Pulmonary artery endothelial cell (primary cell): ENCODE results near the gene NEURL2. TPM values are rescaled to one million over a fixed set of nuclear protein-coding genes. Genes with fewer than 3 reads are reported as not detected.

ENCODE experiments used
- DNase-seq: peaks from one replicate; pipeline ENCODE4 v3.0.0-alpha.2; 2011; ENCODE audit warnings: low read depth, low spot score
- total RNA-seq: library from RNA; depleted of rRNA; stranded (reverse); fragments of >200 nt; gene quantifications from 2 replicates; pipeline ENCODE4 v1.2.3, GENCODE V29; 2014

NEURL2 gene
- total RNA-seq, 1 donor from 2014 or later = 2.2 TPM

DNA sequence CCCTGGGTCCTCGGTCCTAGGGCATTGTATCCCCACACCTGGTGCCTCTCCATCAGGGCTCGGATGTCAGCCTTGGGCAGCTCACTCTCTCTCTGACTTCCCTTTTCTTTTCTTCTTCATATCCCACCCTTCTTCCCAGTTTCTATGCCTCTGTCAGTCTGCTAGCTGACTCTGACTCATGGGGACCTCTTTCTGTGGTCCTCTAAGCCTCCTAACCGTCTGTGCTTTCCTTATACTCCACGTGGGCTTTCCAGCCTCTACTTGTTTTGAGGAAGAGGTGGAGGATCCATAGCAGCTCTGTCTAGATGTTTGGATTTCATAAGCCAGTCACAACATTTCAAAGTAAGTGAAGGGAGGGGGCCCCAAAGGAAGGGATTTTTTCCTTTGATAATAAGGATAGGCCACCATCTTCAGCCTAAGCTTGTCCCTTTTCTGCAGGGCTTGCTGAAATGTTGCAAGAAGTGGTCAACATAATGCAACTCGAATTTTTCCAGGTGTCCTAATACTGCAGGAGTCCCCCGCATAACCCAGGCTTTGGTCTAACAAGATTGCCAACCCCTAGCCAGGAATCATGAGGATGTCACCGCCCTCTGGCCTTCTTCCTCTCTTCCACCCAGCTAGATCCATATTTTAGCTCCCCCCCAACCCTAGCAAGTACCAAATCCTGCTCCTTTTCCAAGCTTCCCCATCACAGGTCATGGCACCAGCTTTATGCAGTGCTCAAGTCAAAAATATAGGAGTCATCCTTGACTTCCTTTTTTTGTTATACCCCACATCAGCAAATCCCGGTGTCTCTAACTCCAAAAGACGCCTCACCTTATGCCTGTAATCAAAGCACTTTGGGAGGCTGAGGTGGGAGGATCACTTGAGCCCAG lies 29.7 kb upstream of the NEURL2 start:
- no peak for DNase-seq

DNA sequence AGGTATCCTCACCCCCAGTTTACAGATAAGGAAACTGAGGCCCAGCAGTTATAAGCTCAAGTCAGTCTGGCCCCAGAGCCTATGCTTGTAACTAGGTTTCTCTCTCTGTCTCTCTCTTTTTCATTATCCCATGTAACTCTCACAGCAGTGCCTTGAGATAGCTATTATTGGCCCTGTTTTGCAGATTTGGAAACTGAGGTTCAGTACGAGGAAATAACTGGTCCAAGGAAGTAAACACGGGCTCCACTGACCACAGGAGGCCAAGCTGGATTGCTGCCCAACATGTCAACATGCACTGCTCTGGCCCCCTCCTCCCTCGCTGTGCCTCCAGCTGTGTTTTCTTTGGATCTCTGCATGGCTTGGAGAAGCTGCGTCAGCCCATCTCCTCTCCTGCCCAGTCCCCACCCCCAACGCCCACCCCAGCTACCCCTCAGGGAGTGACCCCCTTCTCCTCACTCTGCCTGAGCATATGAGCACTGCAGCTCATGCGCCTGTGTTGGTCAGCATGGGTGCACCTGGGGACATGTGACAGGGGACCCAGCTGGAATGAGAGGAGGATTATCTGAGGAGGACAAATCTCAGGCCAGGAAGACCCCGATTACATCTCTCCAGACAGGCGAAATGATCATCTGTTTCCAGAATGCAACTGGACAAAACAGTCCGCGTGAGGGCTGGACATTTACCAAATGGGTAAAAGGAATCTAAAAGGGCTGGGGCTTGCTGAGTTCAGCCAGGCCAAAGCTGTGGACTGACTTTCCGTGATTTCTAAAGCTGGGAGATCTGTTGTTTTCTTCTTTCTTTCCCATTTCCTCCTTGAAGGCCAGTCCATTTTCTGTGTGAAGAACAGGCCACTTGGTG lies 28.8 kb upstream of the NEURL2 start:
- peak; percentile 63 for DNase-seq

DNA sequence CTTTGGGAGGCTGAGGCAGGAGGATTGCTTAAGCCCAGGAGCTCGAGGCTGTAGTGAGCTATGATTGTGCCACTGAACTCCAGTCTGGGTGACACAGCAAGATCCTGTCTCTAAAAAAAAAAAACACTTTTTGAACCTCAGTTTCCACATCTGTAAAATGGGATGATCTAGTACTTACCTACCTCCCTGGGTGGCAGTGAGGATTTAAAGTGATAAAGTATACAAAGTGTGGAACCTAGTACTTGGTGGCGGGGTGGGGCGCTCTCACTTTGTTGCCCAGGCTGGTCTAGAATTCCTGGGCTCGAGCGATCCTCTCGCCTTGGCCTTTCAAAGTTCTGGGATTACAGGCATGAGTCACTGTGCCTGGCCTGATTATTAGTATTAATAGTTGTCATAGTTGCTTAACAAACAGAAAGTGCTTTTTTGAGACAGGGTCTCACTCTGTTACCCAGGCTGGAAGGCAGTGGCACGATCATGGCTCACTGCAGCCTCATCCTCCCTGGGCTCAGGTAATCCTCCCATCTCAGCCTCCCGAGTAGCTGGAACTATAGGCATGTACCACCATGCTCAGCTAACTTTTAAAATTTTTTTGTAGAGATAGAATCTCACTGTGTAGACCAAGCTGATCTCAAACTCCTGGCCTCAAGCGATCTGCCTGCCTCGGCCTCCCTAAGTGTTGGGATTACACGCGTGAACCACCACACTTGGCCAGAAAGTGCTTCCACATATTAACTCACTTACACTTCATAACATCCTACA lies 27.9 kb upstream of the NEURL2 start:
- no peak for DNase-seq

DNA sequence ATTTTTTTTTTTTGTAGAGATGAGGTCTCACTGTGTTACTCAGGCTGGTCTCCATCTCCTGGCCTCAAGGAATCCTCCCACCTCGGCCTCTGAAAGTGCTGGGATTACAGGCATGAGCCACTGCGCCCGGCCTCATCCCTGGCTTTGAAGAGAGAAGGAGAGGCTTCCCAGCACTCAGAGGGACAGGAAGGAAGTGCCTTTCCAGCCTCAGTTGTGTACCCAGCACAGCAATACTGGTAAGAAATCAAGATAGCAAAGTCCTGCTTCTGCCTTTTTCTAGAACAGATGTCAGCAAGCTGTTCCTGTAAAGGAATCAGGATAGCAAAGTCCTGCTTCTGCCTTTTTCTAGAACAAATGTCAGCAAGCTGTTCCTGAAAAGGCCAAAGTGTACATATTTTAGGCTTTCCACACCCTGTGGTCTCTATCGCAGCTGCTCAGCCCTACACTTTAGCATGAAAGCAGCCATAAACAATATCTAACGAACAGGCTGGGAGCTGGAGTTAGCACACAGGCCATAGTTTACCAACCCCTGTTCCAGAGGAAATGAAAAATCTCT lies 27.3 kb upstream of the NEURL2 start:
- DNase-seq = no peak

DNA sequence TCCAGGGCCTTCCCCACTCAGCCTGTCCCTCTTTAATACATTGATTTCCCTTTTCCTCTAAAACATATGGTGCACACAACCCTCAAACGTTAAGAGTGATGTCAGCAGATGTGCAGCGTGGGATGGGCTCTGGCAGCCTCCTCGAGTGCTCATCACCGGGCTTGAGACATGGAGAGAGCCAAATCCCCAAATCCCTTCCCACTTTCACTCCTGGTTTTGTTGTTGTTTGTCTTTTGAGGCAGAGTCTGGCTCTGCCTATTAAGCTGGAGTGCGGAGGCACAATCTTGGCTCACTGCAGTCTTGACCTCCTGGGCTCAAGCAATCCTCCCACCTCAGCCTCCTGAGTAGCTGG lies 26.8 kb upstream of the NEURL2 start:
- DNase-seq = no peak

DNA sequence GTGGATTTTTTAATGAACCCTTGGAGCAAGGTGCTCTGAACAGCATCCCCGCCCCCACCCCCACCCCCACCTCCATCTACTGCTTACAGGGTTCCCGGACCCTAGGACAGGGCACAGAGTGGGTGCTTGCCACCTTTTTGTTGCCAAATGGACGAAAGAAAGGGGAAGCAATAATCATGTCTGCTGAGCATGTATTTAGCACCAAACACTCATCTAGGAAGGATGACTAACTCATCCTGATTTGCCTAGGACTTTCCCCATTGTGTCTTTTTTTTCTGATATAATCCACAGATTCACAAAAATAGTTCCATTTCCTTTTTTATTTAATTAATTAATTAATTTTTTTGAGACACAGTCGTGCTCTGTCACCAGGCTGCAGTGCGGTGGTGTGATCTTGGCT lies 22.1 kb upstream of the NEURL2 start:
- DNase-seq = no peak

DNA sequence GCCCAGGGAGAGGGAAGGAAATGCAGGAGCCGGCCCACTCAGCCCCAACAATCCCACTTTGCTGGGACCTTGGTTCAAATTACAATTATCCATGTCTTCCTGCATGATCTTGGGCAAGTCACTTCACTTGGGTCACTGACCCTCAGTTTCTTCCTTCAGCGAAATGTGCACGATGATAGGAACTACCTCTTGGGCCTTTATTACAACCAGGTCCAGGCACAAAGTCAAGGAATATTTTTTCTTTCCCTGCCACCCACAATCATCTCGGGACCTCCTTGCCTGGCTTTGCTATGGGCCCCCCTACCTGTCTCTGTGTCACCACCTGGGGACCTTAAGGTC lies 21.3 kb upstream of the NEURL2 start:
- no peak for DNase-seq

DNA sequence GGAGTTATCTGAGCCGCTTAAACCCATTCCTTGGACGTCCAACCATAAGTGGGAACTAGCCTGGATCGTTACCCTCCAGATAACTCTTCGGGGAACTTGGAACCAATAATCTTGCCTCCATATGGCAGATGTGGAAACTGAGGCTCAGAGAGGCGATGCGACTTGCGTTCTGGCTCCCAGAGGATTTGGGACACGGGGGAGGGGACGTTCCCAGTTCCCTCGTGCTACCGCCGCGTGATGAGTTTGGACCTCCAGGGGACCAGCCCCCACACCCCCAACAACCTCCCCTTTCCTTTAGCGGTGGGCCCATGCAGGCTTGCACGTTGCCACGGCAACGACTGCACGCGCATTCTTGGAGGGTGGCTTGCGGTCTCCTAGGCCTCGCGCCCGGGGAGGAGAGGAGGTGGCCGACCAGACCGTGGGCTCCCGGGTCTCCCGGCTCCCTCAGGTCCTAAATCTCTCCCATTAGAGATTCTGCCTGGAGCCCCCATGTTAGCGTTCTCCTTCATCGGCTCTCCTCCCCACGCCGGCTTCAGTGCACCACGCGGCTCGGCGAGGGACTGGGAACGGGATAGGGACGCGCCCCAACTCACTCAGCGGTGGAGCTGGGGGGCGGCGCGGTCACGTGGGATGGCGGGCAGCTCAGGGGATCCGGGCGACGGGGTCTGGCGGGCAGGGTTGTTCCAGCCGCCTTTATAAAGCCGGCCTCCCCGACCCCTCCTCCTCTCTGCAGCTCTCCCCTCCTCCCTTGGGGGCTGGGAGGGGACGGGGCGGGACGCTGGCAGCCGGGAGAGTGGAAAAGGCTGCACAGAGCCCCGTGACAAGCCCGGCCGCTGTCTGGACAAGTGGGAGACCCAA lies 20.7 kb upstream of the NEURL2 start, which contains the start of gene PLTP:
Gene PLTP (minus strand): TSS at position 670 of the 858 bp plus-strand sequence. CDS start 703 bp downstream, outside the sequence.
- no peak for DNase-seq

DNA sequence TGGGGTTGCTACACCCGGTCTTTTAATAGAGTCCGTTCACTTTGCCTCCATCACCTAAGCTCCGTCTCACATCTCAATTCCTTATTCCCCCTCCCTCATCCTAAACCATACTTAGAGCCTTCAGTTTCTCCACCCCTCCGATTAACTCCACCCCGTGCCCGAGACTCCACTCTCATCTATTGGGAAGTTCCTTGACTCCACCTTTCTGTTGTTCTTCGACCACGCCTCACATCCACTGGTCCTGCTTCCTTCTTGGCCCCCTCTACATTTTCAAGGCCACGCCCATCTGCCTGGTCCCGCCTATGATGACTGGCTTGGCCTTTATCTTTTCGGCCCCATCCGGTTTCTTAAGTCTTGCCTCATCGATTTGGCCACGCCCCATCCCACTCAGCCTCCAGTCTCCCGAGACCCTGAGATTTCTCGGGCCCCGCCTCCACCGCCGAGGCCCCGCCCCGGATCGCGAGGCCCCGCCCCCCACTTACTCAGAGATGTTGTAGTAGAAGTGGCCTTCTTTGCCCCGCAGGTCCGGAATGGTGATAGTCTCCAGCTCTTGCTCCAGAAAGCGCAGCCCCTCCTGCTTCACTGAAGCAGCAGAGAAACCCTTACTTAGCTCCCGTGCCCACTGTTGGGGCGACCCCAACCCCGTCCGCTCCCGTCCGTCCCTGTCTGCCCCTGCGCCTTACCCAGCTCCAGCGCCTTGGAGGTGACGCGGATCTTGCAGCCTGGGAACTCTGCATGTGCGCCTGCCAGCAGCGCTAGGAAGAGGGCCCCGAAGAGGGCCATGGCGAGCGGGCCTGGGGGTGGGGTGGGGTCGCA lies 19.9 kb upstream of the NEURL2 start:
- DNase-seq = peak; percentile 100

DNA sequence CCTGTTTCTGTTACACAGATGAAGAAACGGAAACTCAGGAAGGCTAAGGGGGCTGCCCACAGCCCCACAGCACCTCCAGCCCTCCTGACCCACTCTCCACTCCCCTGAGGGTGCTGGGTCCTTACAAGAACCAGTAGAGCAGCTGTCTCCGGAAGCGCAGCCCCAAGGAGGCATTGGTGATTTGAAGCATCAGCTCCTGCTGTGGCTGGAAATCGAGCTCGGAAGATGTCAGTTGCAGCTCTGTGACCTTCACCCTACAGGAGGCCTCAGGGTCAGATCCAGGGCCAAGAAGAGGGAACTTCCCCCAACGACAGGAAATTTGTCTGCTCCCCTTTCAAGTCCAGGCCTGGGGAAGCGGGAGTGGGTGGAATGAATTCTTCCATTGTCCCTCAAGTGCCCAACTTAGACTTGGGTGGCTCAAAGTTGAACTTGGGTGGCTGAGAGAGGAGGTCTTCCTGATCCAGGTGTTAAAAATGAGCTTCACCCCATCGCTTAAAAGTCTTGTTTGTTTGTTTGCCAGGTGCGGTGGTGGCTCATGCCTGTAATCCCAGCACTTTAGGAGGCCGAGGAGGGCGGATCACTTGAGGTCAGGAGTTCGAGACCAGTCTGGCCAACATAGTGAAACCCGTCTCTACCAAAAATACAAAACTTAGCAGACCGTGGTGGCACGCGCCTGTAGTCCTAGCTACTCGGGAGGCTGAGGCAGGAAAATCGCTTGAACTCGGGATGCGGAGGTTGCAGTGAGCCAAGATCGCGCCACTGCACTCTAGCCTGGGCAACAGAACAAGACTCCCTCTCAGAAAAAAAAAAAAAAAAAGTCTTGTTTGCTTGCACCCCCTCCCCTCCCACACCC lies 19.0 kb upstream of the NEURL2 start:
- no peak for DNase-seq

DNA sequence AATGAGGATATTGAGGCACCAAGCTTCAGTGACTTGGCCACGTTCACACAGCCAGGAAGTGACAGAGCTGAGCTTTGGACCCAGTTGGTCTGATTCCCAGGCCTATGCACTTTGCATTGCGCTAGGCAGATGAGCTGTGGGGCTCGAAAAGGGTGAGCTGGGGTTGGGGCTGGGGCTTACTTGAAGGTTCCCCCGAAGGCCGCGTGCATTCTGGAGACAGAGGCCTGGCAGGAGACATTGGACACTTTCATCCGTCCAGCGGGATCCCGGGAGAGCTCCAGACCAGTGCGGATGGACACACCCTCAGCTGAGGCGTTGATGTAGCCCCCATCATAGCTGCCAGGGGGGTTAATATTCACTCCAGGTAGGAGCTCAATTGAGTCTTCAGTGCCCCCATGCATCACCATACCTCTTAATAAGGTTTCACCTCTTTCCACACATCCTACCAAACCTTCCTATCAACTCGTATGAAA lies 18.4 kb upstream of the NEURL2 start:
- no peak for DNase-seq

DNA sequence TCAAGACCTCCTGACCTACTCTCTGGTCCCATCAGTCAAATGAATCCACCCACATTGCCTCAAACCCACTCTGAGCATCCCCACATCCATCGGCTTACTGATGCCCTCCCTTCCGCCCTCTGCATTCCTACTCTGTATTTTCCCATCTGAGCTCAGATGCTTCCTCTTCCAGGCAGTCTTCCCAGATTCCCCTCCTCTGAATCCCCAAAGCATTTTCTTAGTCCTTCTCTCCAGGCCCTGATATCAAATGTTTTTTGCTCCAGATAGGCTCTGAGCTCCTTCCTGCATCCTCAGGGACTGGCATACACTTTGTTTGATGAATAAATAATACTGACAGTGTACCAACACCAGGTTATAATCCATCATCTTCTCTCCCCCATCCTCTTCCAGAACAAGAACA lies 17.1 kb upstream of the NEURL2 start:
- DNase-seq = no peak

DNA sequence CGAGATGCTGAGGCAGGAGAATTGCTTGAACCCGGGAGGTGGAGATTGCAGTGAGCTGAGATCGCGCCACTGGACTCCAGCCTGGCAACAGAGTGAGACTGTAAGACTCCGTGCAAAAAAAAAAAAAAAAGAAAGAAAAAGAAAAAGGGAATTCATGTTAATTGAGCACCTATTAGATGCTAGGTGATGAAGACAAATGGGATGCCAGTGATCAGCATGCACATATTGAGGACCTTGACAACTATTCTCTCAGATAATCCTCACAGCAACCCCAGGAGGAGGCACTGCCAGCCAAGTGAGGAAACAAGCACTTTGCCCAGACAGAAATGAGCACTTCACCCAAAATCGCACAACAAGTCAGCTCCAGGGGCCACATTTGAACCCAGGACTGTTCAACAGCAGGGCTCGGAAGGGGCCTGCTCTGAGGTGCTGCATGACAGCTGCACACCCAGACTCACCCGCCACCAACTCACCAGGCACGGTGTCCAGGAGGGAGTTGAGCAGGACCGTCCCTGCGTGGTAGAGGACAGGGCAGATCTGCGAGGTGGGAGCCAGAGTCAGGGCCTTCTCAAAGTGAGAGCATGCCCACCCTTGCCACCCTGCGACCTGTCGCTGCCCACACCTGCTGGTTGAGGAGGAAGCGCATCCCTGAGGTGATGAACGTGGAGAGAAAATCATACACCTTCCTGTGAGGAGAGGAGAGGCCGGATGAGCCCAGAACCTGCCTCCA lies 16.4 kb upstream of the NEURL2 start:
- no peak for DNase-seq

DNA sequence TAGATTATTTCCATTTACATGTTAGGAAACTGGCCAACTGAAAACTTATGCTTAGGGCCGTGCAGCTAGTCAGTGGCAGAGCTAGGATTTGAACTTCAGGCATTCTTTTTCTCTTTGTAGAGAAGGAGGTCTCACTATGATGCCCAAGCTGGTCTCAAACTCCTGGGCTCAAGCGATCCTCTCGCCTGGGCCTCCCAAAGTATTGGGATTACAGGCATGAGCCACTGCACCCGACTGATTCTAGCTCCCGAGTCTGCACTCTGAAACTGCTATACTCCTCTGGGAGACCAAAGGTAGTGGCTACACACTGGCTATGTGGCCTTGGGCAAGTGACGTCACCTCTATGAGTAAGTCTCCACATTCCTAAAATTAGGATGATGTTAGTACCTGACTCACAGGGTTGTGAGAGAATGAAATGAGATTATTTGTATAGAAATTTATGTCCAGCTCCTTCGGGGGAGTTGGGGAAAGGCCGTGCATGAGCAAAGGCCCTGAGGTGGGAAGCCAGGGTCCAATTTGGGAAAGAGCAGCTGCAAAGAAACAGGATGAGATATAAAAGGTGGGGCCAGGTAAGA lies 14.6 kb upstream of the NEURL2 start:
- no peak for DNase-seq

DNA sequence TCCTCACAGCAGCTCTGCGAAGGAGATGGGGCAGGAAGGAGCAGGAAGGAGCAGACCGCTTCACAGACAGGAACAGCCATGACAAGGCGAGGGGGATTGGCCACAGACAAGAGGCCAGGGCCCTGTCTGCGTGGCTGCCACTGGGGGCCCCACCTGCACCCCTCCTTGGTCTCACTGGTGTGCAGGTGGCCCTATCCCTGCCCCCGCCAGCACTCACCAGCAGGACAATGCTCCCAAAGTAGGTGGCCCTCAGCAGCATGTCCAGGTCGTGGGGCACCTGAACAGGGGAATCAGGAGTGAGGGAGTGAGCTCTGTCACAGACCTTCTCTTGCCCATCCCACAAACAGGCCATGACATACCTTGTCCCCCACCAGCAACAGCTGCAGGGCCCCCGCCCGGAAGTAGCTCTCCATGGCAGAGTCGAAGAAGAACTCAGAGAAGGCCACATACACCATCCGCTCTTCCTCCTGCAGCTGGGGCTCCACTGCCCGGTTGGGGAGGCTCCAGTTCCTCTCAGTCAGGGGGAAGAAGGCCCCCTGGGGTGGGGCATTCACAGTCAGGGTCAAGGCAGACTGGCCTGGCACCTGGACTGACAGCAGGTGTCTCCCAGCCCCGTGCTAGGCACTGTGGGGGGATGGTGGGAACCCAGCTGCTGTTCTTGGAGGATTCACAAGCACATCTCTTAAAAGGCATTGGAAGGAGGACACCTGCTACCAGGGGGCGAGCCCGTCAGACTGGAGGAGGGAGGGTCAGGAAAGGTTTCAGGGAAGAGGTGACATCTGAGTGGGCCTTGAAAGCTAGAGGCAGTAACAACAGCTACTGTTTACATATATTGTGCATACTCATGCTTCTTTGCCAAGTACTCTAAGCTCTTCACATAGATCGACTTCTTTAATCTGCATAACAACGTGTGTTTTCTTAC lies 13.8 kb upstream of the NEURL2 start:
- no peak for DNase-seq

DNA sequence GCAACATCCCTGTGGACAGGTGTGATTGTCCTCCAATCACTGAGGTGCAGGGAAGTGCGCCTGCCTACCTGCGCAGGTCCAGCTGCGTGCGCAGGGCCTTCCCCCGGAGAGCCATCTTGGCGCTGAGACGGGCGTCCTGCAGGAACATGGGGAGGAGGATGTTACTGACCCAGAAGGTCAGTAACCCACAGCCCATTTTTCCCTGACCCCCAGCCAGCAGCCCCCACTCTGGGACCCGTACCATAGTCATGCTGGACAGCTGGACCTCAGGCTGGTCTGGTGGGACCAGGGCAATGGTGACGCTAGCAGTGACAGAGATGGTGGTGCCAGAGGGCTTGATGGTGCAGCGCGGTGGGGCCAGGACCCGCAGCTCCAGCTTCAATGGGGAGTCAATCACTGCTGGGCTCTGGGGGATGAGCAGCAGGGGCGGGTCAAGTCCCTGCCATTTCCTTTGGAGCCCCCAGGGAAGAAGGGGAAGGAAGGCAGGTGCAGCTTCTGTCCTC lies 11.2 kb upstream of the NEURL2 start:
- DNase-seq = no peak
